HepG2 (cell line): Measurements from ENCODE around the gene LHFPL2. TPM values are rescaled to one million over a fixed set of nuclear protein-coding genes. Genes with fewer than 3 reads are reported as not detected.

ENCODE experiments used
- ATAC-seq: fragments of 200-7000 bp; cut with Tn5 transposase; 3 replicates; pipeline ENCODE4 v1.9.1; 2020; ENCODE audit warnings: mild to moderate bottlenecking, moderate library complexity
- BruUV-seq: library from RNA; stranded (reverse); fragments of 400-500 nt; replicated peaks from 2 replicates; lab custom pipeline; 2021; lab: Mats Ljungman, UMichigan
- CTCF ChIA-PET: fragments of 300-600 bp; formaldehyde crosslinking; extraction: SDS; loops from one replicate; lab custom pipeline; 2021; ENCODE audit warnings: low total read pairs, inconsistent platforms, low intra/inter-chr PET ratio; lab: Yijun Ruan, JAX
- POLR2A ChIA-PET: fragments of 350-600 bp; sonication (Branson Sonifier 250); formaldehyde crosslinking; loops from one replicate; lab custom pipeline; 2020; ENCODE audit warnings: antibody characterized with exemption, inconsistent platforms; lab: Yijun Ruan, JAX
- DNase-seq: peaks from one replicate; pipeline ENCODE4 v3.0.0-alpha.2; 2015; ENCODE audit warnings: low spot score
- FAIRE-seq: peaks from 3 replicates; lab custom pipeline; 2011; peaks lifted over from hg19 to GRCh38; lab: Jason Lieb, UNC
- H2AFZ ChIP-seq: one replicate; pipeline ENCODE4 v1.6.1; 2011; ENCODE audit warnings: low read length, inconsistent platforms
- H3K27ac ChIP-seq: fragments of 300-600 bp; 3 replicates; pipeline ENCODE4 v1.8.0; 2011; ENCODE audit warnings: mixed run types, mild to moderate bottlenecking, mixed read lengths, low read length, inconsistent platforms; ENCODE audit not compliant: insufficient read depth; ENCODE audit errors: extremely low read length
- H3K27me3 ChIP-seq, 2 experiments: fragments of 200-600 bp in 1 of 2; 2 replicates in 1 of 2; 3 replicates in 1 of 2; pipeline versions ENCODE4 v1.6.0 to v1.8.0; 2011; ENCODE audit warnings: low read length in 2 of 2, mild to moderate bottlenecking in 2 of 2, moderate library complexity in 2 of 2, inconsistent platforms in 1 of 2; ENCODE audit not compliant: insufficient read depth in 2 of 2, control insufficient read depth in 1 of 2
- H3K36me3 ChIP-seq, 2 experiments: fragments of 200-600 bp in 1 of 2; replicated peaks in 1 of 2; 2 replicates in 1 of 2; 3 replicates in 1 of 2; pipeline versions ENCODE4 v1.5.1 to v1.8.0; 2011; ENCODE audit warnings: low read length in 2 of 2, inconsistent platforms in 1 of 2; ENCODE audit not compliant: insufficient read depth in 2 of 2, control insufficient read depth in 1 of 2
- H3K4me1 ChIP-seq: 2 replicates; pipeline ENCODE4 v1.5.1; 2012; ENCODE audit warnings: low read length, inconsistent platforms; ENCODE audit not compliant: insufficient read depth
- H3K4me2 ChIP-seq: 2 replicates; pipeline ENCODE4 v1.6.0; 2011; ENCODE audit warnings: low read depth, low read length, inconsistent platforms
- H3K4me3 ChIP-seq, 3 experiments: fragments of 200-600 bp in 1 of 3; sonication (generic), shearing (Covaris generic) in 1 of 3; replicated peaks in 1 of 3; 2 replicates each; pipeline ENCODE4 v1.5.1; 2011 to 2016; ENCODE audit warnings: low read length in 3 of 3, inconsistent platforms in 2 of 3, low read depth in 2 of 3, mild to moderate bottlenecking in 2 of 3, control low read depth in 1 of 3, mixed read lengths in 1 of 3; ENCODE audit not compliant: insufficient read depth in 1 of 3
- H3K79me2 ChIP-seq: one replicate; pipeline ENCODE4 v1.6.1; 2011; ENCODE audit warnings: low read length, inconsistent platforms; ENCODE audit not compliant: insufficient read depth
- H3K9ac ChIP-seq: 2 replicates; pipeline ENCODE4 v1.6.0; 2011; ENCODE audit warnings: mild to moderate bottlenecking, low read depth, low read length, inconsistent platforms; ENCODE audit not compliant: insufficient read depth
- H3K9me3 ChIP-seq: 2 replicates; pipeline ENCODE4 v1.5.1; 2012; ENCODE audit warnings: mild to moderate bottlenecking, low read length
- H4K20me1 ChIP-seq: 2 replicates; pipeline ENCODE4 v1.6.0; 2011; ENCODE audit warnings: inconsistent platforms, mild to moderate bottlenecking, low read length, moderate library complexity; ENCODE audit not compliant: insufficient read depth
- ELF3 ChIP-seq: IDR thresholded peaks from 2 replicates; pipeline ENCODE4 v1.6.1; 2016; ENCODE audit warnings: missing genetic modification reagents, missing compliant biosample characterization
- SIX4 ChIP-seq: sonication (generic); formaldehyde crosslinking; IDR thresholded peaks from 2 replicates; pipeline ENCODE4 v1.4.0; 2020; ENCODE audit warnings: missing genetic modification reagents
- STAG1 ChIP-seq: sonication (generic); formaldehyde crosslinking; IDR thresholded peaks from 2 replicates; pipeline ENCODE4 v1.4.0; 2020; ENCODE audit warnings: missing genetic modification reagents
- TEAD3 ChIP-seq: optimal IDR thresholded peaks from 2 replicates; pipeline ENCODE3; 2016; ENCODE audit warnings: borderline replicate concordance
- WGBS: methylation state at CpG from one replicate; pipeline ENCODE4 v1.1.6; 2017; ENCODE audit warnings: low lambda C conversion rate; 5-methylcytosine and 5-hydroxymethylcytosine counted together
- in situ Hi-C: cut with HindIII; loops from 2 replicates; pipeline ENCODE4 v1.10.0; 2017; ENCODE audit warnings: low pct_unique_long_range_greater_than_20kb; ENCODE audit not compliant: extremely low pct_ligation_motif_present
- intact Hi-C: fragments of 100-400 bp; cut with micrococcal nuclease; formaldehyde crosslinking; loops from one replicate; pipeline ENCODE4 v1.10.0; 2022; ENCODE audit not compliant: unreplicated experiment
- polyA plus RNA-seq, 8 experiments: library from polyadenylated mRNA; depleted of rRNA in 3 of 8; stranded (reverse) in 7 of 8; unstranded in 1 of 8; fragments of >200 nt; fragmentation: Illumina TruSeq in 4 of 8; extraction: Trizol in 4 of 8; gene quantifications; 2 replicates each; pipeline versions ENCODE4 v1.2.1 to v1.2.3, GENCODE V29; 2011 to 2016; ENCODE audit warnings: low read depth in 4 of 8, missing spikeins in 1 of 8, mixed read lengths in 1 of 8; ENCODE audit not compliant: insufficient read depth in 1 of 8
- total RNA-seq, 5 experiments: library from RNA; depleted of rRNA; stranded (reverse); fragments of >200 nt; fragmentation: Illumina TruSeq; extraction: Trizol; gene quantifications; 2 replicates each; pipeline ENCODE4 v1.2.3, GENCODE V29; 2016; ENCODE audit warnings: low read depth in 1 of 5
- TF ChIP-seq, protein P1 (sequence below): sonication (generic); formaldehyde crosslinking; IDR thresholded peaks from 2 replicates; pipeline ENCODE4 v1.4.0; 2020; ENCODE audit warnings: mild to moderate bottlenecking, missing genetic modification reagents, borderline replicate concordance
- TF ChIP-seq, protein P2 (sequence below): sonication (generic); formaldehyde crosslinking; IDR thresholded peaks from 2 replicates; pipeline ENCODE4 v1.5.0; 2020; ENCODE audit warnings: mild to moderate bottlenecking, missing genetic modification reagents, moderate library complexity

Gene LHFPL2
- total and polyA plus RNA-seq, 2 of the 13 experiments (the other 11 are each of a cell fraction or from before 2014, with no cell fraction given): 6.0 to 20.0 TPM

DNA sequence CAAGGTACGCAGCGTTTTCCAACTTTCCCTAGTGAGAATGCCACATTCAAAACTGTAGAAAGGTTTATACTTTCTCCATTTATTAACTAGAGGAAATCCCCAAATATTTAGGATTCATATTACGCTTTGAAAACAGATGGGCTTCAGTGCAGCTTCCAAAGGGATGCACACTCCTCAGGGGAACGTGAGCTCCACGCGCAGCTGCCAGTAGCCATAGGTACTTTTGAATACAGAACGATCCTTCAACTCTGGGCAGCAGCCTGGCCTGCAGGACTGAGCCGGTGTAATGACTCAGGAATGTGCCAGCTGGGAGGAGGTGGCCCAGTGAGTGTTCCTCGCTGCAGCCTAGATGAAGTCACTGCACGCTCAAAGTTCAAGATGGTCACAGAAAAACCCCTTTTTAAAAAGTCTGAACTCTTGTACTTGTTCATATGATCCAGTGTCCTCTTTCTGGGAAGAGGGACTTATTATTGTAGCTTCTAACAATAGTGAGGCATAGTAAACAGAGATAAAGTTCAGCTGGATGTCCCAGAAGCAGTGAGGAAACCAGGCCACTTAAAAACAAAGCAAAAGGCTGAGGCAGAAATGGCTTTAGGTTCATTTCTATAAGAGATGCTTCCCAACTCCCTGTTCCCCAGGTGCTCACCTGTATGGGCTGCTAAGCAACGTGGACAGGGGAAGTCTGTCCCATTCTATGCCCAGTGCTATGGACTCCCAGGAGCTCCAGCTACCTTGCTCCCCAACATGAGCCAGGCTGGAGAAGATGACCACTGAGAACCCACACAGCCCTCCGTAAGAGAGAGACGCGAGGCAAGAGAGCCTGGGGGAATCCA lies 130.0 kb downstream of the LHFPL2 start (continued):
- TF ChIP-seq, protein P1, sequence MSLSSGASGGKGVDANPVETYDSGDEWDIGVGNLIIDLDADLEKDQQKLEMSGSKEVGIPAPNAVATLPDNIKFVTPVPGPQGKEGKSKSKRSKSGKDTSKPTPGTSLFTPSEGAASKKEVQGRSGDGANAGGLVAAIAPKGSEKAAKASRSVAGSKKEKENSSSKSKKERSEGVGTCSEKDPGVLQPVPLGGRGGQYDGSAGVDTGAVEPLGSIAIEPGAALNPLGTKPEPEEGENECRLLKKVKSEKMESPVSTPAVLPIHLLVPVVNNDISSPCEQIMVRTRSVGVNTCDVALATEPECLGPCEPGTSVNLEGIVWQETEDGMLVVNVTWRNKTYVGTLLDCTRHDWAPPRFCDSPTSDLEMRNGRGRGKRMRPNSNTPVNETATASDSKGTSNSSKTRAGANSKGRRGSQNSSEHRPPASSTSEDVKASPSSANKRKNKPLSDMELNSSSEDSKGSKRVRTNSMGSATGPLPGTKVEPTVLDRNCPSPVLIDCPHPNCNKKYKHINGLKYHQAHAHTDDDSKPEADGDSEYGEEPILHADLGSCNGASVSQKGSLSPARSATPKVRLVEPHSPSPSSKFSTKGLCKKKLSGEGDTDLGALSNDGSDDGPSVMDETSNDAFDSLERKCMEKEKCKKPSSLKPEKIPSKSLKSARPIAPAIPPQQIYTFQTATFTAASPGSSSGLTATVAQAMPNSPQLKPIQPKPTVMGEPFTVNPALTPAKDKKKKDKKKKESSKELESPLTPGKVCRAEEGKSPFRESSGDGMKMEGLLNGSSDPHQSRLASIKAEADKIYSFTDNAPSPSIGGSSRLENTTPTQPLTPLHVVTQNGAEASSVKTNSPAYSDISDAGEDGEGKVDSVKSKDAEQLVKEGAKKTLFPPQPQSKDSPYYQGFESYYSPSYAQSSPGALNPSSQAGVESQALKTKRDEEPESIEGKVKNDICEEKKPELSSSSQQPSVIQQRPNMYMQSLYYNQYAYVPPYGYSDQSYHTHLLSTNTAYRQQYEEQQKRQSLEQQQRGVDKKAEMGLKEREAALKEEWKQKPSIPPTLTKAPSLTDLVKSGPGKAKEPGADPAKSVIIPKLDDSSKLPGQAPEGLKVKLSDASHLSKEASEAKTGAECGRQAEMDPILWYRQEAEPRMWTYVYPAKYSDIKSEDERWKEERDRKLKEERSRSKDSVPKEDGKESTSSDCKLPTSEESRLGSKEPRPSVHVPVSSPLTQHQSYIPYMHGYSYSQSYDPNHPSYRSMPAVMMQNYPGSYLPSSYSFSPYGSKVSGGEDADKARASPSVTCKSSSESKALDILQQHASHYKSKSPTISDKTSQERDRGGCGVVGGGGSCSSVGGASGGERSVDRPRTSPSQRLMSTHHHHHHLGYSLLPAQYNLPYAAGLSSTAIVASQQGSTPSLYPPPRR (CRISPR knock-in tag): peak; percentile 63; the same call in 1 of the 2 replicates

DNA sequence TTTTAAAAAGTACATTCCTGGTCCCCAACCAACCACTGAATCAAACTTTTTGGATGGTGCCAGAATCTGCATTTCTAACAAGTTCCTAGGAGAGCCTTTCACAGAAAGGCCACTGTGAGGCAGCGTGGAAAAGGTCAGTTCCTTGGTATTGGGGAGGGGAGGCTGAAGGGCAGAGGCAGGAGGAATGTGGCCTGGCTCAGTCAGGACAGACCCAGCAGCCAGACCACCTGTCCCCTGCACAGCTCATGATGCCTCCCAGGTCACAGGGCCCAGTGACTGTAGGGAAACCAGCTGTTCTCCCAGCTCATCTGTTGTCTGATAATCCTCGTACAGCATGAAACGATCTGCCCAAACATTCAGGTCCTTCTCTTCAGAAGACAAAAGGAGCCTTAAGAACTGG lies 132.9 kb downstream of the LHFPL2 start:
- Histone ChIP-seq H3K4me3 (no peak overlapping the region), H3K4me1 (peaks cover 39% of the 10 kb centered on the region), H3K9ac (no peak overlapping the region), H3K27me3 (no peaks in the 10 kb centered on the region)
- no peak for DNase-seq
- intact Hi-C loops: loop anchor here (1.0 to 5.0 kb wide), 2 partner anchors 22 to 33 kb away; no protein-coding TSS in a partner anchor
- no TSS peak for BruUV-seq
- TF ChIP-seq STAG1 (CRISPR knock-in tag) (peak; percentile 29), TEAD3 (peak; percentile 9), SIX4 (no peak), ELF3 (no peak)
- TF ChIP-seq, protein P2, sequence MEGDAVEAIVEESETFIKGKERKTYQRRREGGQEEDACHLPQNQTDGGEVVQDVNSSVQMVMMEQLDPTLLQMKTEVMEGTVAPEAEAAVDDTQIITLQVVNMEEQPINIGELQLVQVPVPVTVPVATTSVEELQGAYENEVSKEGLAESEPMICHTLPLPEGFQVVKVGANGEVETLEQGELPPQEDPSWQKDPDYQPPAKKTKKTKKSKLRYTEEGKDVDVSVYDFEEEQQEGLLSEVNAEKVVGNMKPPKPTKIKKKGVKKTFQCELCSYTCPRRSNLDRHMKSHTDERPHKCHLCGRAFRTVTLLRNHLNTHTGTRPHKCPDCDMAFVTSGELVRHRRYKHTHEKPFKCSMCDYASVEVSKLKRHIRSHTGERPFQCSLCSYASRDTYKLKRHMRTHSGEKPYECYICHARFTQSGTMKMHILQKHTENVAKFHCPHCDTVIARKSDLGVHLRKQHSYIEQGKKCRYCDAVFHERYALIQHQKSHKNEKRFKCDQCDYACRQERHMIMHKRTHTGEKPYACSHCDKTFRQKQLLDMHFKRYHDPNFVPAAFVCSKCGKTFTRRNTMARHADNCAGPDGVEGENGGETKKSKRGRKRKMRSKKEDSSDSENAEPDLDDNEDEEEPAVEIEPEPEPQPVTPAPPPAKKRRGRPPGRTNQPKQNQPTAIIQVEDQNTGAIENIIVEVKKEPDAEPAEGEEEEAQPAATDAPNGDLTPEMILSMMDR (CRISPR knock-in tag): peak; percentile 31
- TF ChIP-seq, all 625 proteins: peak for 3
- peaks cover 0 to 1% of the 10 kb centered on the region in 2 experiments; a peak in 1 of 5 replicates for H3K36me3 ChIP-seq
- CTCF ChIA-PET: no interaction called here
- H3K79me2 ChIP-seq: peaks cover 6% of the 10 kb centered on the region
- H3K4me2 ChIP-seq: no peak overlapping the region
- H4K20me1 ChIP-seq: no peaks in the 10 kb centered on the region
- no peaks in the 10 kb centered on the region for H3K9me3 ChIP-seq
- no peak overlapping the region for H2AFZ ChIP-seq
- POLR2A ChIA-PET: no interaction called here
- no peak for FAIRE-seq
- 97% methylated on average over 3 of the region's 3 CpGs for WGBS
- no peak overlapping the region for H3K27ac ChIP-seq
- ATAC-seq: no peak
- in situ Hi-C loops: no loop called here
